Measurements from ENCODE around the gene USP40.

Gene USP40

GRCh38 chr2:233476063-233476410 lies 90.5 kb downstream of the USP40 start:
- no peak for DNase-seq (ENCODE audit: low read depth)

DNA sequence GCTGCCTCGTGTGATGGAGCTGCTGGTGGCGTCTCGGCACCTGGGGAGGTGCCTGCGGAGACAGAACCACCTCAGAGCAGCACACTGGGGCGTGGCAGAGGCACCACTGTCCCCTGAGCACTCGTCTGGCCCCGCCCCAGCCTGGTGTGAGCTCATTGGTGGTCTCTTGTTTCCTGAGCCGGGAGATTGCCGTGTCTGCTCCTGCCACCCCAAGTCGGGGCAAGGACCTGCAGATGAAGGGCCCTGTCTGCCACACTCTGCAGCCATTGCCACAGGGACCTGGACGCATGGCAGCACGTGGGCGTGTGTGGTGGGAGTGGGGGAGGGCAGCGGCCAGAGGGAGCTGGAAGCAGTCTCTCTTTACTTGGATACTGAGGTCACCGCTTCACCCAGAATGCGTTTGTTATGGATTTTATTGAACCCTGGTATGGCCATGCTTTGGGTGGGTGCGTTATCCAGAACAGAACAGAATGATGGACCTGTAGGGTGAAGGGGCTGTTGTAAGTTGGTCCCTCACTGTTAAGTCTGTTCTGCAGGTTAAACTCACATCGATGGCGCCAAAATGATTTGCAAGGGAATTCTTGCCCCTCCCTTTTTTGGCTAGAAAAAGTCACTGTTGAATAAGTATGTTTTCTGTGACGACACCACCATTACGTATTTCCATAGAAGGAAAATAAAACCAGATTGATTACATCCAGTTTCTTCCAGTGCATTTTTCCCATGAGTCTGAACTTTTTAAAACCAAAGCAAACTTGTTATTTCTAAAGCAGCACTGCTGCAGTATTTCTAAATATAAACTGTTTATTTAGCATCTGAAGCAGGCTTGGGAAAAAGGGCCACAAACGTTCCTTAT lies 92.0 kb downstream of the USP40 start:
- DNase-seq (ENCODE audit: low read depth): no peak

- no peak for DNase-seq (ENCODE audit: low read depth)
Measured at GRCh38 chr2:233473878-233474277, 92.7 kb downstream of the USP40 start.

DNA sequence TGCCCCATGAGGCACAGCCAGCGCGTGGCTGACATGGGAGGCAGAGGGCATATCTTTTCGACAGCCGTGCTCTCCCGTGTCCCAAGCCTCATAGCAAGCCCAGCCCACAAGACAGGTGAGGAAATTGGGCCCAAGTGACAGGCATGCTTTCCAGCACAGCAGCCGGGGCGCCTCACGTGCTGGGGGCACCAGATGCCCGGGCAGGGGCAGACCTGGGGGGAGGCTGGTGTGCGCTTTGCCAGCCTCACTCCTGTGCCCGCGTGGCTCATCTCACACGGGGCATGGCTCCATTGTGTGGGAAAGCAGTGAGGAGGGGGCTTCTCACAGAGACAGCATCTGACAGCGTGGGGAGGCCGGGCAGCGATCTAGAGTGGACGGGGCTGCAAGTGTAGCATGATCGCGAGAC lies 93.2 kb downstream of the USP40 start:
- DNase-seq (ENCODE audit: low read depth): no peak

- DNase-seq (ENCODE audit: low read depth): no peak
Measured at GRCh38 chr2:233471291-233472035, 95.1 kb downstream of the USP40 start.

GRCh38 chr2:233470839-233471238 lies 95.7 kb downstream of the USP40 start:
- DNase-seq (ENCODE audit: low read depth): no peak

DNA sequence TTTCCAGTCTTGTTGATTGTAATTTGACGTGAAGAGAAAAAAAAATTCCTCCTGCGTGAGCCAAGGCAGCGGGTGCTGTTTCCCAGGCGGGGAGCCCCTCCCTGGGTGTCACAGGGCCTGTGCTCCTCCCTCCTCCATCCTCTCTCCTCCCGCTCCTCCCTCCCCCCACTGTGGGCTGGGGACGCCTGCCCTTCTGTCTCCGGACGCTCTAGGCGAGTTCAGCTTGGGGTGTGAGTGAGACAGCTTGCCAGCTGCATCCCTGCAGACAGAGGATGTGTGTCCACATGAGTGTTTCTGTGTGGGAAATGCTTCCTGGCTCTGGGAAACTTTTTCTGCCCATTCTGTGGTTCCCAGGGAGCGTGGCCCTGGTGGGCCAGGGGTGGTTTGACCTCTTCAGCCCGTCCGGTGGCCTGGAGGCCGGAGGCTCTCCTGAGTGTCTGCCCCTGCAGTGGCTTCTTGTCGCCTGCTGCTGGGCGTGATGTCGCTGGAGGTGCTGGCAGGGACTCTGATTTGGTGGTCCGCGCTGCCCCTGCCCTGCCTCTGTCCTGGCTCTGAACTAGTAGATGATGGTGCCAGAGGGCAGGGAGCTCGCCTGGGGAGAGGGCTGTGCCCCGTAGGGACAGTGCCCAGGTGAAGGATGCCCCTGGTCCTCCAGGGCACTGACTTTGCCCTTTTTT lies 96.4 kb downstream of the USP40 start:
- DNase-seq (ENCODE audit: low read depth): no peak

DNA sequence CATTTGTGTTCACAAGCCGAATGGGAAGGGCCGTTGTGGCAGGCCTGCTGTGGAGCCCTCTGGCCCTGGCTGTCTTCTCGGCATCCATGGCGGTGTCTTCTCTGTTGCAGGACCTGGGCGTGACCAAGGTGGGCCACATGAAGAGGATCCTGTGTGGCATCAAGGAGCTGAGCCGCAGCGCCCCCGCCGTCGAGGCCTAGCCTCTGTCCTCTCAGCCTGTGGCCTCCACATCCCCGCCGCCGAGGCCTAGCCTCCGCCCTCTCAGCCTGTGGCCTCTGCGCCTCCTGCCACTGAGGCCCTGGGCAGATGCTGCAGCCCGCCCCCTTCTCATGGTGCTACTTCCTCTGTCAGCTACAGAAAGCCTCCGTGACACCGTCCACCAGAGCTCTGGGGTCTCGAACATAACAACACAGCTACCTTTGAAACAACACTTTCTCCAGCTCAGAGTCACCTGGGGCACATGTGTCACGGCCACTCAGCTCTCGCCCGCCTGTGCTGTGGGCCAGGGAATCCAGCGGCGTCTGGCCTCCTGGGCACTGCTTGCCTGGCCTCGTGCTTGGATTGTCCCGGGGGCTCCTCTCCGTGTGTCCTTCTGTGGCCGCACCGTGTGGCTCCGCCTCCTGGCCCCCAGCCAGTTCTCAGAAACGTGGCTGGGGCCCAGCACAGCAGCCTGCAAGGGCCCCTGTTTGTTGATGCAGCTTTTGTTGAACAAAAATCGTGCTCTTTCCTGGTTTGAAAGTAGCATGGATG lies 97.1 kb downstream of the USP40 start:
- no peak for DNase-seq (ENCODE audit: low read depth)

- no peak for DNase-seq (ENCODE audit: low read depth)
Measured at GRCh38 chr2:233468741-233469110, 97.9 kb downstream of the USP40 start.

- no peak for DNase-seq (ENCODE audit: low read depth)
Measured at GRCh38 chr2:233468047-233468740, 98.4 kb downstream of the USP40 start.

DNA sequence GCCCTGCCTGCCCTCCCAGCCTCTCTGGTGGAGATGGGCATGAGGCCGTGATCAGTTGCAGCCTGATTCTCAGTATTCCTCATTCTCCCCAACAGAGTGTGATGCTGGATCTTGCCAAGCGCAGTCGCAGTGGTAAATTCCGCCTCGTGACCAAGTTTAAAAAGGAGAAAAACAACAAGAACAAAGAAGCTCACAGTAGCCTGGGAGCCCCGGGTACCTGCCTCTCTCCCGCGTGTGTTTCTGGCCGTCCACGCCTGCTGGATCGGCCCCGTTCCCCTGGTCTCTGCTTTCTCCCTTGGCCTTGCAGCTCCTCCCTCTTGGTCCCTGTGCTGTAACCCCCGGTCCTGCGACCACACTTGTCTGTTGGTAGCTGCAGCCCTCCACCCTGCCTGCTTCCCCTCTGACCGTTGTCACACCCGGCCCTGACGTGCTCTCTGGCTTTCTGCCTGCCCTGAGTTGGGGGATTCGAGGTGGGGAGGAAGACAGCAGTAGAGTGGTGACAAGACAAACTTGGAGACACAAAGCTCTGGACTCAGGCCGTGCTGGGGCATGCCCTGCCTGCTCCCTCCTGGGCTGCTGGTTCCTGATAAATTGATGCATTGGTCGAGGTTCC lies 99.5 kb downstream of the USP40 start:
- DNase-seq (ENCODE audit: low read depth): no peak

- no peak for DNase-seq (ENCODE audit: low read depth)
Measured at GRCh38 chr2:233464531-233465240, 101.9 kb downstream of the USP40 start.

DNA sequence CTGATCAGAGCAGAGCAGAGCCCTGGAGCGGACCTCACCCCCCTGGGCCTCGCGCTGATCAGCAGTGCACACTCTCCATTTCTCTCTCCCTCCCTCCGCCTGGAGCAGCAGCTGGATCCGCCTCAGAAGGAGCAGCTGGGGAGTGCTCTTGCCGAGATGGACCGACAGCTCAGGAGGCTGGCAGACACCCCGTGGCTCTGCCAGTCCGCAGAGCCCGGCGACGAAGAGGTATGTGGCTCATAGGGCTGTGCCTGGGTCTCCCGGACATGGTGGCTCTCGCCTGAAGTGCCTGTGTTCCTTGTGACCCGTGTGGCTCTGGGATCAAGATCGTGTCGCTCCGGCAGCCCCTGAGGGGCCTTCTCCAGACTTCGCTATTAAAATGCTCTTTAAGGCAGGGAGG lies 102.5 kb downstream of the USP40 start:
- no peak for DNase-seq (ENCODE audit: low read depth)

GRCh38 chr2:233463586-233463985 lies 103.0 kb downstream of the USP40 start:
- no peak for DNase-seq (ENCODE audit: low read depth)

DNA sequence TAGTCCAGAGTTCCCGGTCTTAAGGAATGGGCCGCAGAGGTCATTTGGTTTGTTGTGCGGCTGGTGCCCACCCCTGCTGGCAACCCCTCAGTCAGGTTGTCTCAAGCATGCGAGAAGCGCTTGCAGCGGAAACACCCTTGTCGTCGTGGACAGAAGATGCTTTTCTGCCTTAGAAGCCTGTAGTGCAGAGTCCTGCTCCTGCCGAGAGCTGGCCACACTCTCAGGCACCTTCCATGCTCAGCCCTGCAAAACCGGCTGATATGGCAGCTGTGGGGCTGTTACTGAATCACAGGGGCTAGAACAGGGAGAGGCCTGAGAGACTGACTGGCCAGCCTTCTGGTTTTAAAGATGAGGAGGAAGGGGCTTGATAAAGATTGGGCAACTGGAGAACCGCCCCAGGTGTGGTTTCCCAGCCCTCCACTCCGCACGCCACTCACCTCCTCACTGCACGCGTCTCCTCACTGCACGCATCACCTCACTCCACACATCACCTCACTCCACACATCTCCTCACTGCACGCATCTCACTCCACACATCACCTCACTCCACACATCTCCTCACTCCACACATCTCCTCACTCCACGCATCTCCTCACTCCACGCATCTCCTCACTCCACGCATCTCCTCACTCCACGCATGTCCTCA lies 103.6 kb downstream of the USP40 start:
- DNase-seq (ENCODE audit: low read depth): no peak

GRCh38 chr2:233462202-233462785 lies 104.3 kb downstream of the USP40 start:
- DNase-seq (ENCODE audit: low read depth): no peak

GRCh38 chr2:233461481-233461891 lies 105.1 kb downstream of the USP40 start:
- DNase-seq (ENCODE audit: low read depth): no peak

DNA sequence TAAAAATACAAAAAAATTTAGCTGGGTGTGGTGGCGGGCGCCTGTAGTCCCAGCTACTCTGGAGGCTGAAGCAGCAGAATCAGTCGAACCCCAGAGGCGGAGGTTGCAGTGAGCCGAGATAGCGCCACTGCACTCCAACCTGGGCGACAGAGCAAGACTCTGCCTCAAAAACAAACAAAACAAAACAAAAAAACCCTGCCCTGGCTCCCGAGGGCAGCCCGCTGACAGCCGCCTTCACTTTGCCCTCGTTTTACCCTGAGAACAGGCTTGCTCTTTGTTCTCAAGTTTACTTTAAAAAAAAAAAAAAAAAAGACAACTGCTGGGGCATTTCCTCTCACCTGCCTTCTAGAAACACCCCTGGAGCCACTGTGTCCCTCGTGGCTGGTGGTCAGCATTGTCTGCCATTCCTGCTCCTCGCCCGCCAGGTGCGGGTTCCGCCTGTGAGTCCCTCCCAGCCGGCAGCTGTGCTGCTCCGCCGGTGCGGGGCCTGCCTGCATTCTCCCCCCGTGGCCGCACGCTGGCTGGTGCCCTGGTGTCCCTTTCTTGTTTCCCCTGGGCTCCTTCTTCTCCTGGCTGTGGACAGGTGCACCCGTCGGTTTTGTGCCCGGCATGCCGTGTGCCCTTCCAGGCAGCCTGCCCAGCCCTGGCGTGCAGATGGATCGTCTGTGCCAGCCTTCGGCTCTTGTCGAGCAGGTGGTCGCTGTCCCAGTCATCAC lies 105.7 kb downstream of the USP40 start:
- DNase-seq (ENCODE audit: low read depth): no peak

GRCh38 chr2:233459426-233459825 lies 107.2 kb downstream of the USP40 start:
- DNase-seq (ENCODE audit: low read depth): no peak

All from activated T-cell treated with anti-CD3 and anti-CD28 coated beads for 1 hour (primary cell).